GM21529 (cell line): ENCODE data around the gene GSTCD.
"Not testable (repeated sequence)": the region's sequence is repeated elsewhere in the genome, so short reads cannot be mapped to it uniquely, and the experiment has no call there.

Experiments
- ATAC-seq: cut with Tn5 transposase; IDR thresholded peaks from one replicate; pipeline ENCODE4 v1.9.1; 2021; ENCODE audit not compliant: unreplicated experiment

GSTCD gene

GRCh38 chr4:105708181-105709080, at the start of gene GSTCD, which contains the start of gene INTS12:
Gene GSTCD (plus strand): TSS chr4:105708784. CDS start chr4:105717614, 8,830 bp downstream.
Gene INTS12 (minus strand): TSS chr4:105708689. CDS start chr4:105700005, 8,684 bp downstream.
- peak; percentile 75 for ATAC-seq

- no peak for ATAC-seq
Measured at GRCh38 chr4:105659190-105659589, 49.4 kb upstream of the GSTCD start.

GRCh38 chr4:105661028-105661427, 47.6 kb upstream of the GSTCD start:
- ATAC-seq, result no peak

- ATAC-seq, result no peak
Measured at GRCh38 chr4:105662935-105663675, 45.5 kb upstream of the GSTCD start.

- ATAC-seq, result no peak
Measured at GRCh38 chr4:105666693-105667092, 41.9 kb upstream of the GSTCD start.

- ATAC-seq, result no peak
Measured at GRCh38 chr4:105670684-105671083, 37.9 kb upstream of the GSTCD start.

GRCh38 chr4:105671301-105671700, 37.3 kb upstream of the GSTCD start:
- no peak for ATAC-seq

- ATAC-seq, result no peak
Measured at GRCh38 chr4:105674011-105674410, 34.6 kb upstream of the GSTCD start.

- no peak for ATAC-seq
Measured at GRCh38 chr4:105677709-105678108, 30.9 kb upstream of the GSTCD start.

- no peak for ATAC-seq
Measured at GRCh38 chr4:105679186-105679585, 29.4 kb upstream of the GSTCD start.

- no peak for ATAC-seq
Measured at GRCh38 chr4:105683038-105683437, 25.5 kb upstream of the GSTCD start.

GRCh38 chr4:105686571-105686970, 22.0 kb upstream of the GSTCD start:
- ATAC-seq, result no peak

GRCh38 chr4:105694812-105695211, 13.8 kb upstream of the GSTCD start:
- ATAC-seq, result not testable (repeated sequence)

GRCh38 chr4:105695832-105696231, 12.8 kb upstream of the GSTCD start:
- not testable (repeated sequence) for ATAC-seq

GRCh38 chr4:105698607-105699006, 10.0 kb upstream of the GSTCD start:
- no peak for ATAC-seq

- ATAC-seq, result no peak
Measured at GRCh38 chr4:105707782-105708180, 803 bp upstream of the GSTCD start.

- ATAC-seq, result peak; percentile 46
Measured at GRCh38 chr4:105709081-105709450, 482 bp downstream of the GSTCD start.

- ATAC-seq, result no peak
Measured at GRCh38 chr4:105710012-105710600, 1.5 kb downstream of the GSTCD start.

- ATAC-seq, result no peak
Measured at GRCh38 chr4:105710678-105711077, 2.1 kb downstream of the GSTCD start.

GRCh38 chr4:105712766-105713165, 4.2 kb downstream of the GSTCD start:
- ATAC-seq, result no peak

- ATAC-seq, result peak; percentile 62
Measured at GRCh38 chr4:105714071-105714521, 5.5 kb downstream of the GSTCD start.
